Kidney glomerular epithelial cell (primary cell): Measurements from ENCODE around the gene PIK3CG.
"Not testable (repeated sequence)": the region's sequence is repeated elsewhere in the genome, so short reads cannot be mapped to it uniquely, and the experiment has no call there.

ENCODE experiments used
- DNase-seq: peaks from one replicate; lab custom pipeline; 2025; lab: John Stamatoyannopoulos, UW

Gene PIK3CG

DNA sequence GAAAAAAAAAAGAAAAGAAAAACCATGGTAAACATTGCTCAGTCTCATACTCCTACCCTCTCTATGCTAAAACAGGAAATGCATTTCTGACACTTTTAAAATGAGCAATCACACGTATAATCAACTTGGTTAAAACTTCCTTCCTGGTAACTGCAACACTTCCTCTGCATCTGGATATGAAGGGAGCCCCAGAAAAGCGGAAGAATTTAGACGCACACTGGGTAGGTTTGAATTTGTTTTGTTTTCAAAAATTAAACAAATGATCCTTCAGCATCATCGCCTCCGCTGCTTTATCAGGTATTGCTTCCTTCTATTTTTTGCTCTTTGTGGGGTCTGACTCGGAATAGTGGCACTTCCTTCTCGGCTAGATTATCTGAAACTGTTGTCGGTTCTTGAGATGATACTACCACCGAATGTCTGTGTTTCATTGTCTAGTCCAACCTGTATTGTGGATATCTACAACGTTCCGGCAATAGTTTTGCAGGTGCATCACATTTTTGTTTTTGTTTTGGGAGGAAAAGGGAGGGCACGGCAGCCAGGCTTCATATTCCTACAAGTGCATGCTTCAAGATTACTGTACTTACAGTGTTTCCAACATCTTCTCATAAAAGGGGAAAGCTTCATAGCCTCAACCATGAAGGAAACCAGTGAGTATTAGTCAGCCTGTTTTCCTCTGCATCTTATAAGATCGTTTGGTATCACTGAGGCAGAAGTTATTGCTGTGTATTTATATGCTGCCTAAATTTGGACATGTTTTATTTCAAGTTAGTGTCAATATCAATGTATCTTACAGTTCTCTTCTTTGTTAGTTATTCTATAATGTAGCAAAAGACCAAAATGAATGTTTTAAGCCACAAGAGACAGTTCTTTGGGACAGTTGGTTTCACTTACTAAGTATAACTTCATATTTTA lies at the start of gene PIK3CG:
PIK3CG (plus strand) TSS at position 153 of the 912 bp plus-strand sequence. CDS start 2,280 bp downstream, outside the sequence.
- no peak for DNase-seq

GRCh38 chr7:106817098-106817497 lies 48.0 kb upstream of the PIK3CG start:
- no peak for DNase-seq

GRCh38 chr7:106818736-106819135 lies 46.3 kb upstream of the PIK3CG start:
- DNase-seq = no peak

DNA sequence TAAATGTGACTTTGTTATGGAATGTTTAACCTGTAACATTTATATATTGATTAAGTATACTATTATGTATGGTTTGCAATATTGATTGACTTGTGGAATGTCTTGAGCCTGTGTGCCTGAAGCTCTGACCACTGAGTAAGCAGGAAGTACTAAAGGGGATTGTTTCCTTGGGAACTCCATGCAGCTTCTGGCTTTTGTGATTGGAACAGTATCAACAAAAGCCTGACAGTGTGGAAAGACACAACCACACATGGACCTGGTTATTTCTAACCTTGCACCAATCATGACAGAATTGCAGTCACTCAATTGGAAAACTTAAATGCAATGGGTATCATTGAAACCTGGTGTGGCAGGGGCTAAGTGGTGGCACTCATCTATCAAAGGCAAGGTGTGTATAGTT lies 45.5 kb upstream of the PIK3CG start:
- no peak for DNase-seq

DNA sequence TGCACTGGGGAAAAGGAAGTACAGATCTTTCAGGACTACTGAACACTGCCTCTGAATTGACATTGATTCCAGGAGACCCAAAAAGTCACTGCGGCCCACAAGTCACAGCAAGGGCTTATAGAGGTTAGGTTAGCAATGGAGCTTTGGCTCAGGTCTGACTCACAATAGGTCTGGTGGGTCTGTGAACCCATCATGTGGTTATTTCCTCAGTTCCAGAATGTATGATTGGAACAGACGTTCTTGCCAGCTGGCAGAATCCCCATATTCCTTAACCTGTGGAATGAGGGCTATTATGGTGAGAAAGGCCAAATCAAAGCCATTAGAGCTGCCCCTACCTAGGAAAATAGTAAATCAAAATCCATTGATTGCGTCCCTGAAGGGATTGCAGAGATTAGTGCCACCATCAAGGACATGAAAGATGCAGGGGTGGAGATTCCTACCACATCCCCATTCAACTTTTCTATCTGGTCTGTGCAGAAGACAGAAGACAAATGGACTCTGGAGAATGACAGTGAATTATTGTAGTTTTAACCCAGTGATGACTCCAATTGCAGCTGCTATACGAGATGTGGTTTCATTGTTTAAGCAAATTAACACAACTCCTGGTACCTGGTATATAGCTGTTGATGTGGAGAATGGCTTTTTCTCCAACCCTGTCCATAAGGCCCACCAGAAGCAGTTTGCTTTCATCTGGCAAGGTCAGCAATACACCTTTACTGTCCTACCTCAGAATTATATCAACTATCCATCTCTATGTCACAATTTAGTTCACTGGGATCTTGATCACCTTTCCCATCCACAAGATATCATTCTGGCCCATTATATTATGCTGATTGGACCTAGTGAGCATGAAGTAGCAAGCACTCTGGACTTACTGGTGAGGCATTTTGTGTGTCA lies 44.5 kb upstream of the PIK3CG start:
- no peak for DNase-seq

DNA sequence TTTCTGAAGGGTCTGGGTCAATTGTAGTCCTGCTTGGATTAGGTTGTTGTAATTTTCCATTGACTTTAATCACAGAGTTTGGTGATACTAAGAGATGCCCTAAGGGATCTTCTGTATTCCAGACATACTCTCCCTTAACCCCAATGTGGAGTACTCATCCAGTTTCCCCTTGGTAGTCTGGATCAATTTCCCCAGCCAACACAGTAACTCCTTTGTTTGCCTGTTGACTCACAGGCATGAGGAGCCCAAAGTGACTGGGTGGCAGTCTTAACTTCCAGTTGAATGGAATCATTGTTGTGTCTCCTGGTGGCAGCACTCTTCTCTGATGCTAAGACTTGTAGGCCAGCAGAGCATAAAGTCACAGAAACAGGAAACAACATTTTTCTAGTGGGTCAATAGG lies 41.5 kb upstream of the PIK3CG start:
- no peak for DNase-seq

DNA sequence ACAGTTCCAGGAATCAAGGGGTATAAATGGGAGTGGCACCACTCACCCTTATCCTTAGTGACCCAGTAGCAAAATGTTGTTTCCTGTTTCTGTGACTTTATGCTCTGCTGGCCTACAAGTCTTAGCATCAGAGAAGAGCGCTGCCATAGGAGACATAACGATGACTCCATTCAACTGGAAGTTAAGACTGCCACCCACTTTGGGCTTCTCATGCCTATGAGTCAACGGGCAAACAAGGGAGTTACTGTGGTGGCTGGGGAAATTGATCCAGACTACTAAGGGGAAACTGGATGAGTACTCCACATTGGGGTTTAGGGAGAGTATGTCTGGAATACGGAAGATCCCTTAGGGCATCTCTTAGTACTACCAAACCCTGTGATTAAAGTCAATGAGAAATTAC lies 40.6 kb upstream of the PIK3CG start:
- DNase-seq = peak; percentile 43

GRCh38 chr7:106827626-106828025 lies 37.5 kb upstream of the PIK3CG start:
- DNase-seq = no peak

DNA sequence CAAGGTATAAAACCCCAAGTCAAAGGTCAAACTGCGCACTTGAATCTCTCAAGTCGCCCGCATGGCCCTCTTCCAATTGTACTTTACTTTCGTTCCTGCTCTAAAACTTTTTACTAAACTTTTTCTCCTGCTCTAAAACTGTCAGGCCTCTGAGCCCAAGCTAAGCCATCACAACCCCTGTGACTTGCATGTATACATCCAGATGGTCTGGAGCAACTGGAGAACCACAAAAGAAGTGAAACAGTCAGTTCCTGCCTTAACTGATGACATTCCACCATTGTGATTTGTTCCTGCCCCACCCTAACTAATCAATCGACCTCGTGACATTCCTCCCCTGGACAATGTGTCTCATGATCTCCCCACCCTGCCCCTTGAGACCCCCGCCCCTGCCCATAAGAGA lies 35.6 kb upstream of the PIK3CG start:
- no peak for DNase-seq

DNA sequence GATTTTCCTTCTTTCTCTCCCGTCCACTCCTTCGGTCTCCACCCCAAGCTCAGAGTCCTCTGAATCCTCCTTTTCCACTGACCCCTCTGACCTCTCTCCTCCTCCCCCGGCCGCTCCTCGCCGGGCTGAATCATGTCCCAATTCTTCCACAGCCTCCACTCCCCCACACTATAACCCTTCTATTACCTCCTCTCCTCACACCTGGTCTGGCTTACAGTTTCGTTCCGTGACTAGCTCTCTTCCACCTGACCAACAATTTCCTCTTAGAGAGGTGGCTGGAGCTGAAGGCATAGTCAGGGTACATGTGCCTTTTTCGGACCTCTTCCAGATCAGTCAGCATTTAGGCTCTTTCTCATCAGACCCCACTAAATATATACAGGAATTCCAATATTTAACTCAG lies 34.2 kb upstream of the PIK3CG start:
- DNase-seq = not testable (repeated sequence)

GRCh38 chr7:106836816-106837215 lies 28.3 kb upstream of the PIK3CG start:
- no peak for DNase-seq

- DNase-seq = no peak
Measured at GRCh38 chr7:106839511-106839910, 25.6 kb upstream of the PIK3CG start.

DNA sequence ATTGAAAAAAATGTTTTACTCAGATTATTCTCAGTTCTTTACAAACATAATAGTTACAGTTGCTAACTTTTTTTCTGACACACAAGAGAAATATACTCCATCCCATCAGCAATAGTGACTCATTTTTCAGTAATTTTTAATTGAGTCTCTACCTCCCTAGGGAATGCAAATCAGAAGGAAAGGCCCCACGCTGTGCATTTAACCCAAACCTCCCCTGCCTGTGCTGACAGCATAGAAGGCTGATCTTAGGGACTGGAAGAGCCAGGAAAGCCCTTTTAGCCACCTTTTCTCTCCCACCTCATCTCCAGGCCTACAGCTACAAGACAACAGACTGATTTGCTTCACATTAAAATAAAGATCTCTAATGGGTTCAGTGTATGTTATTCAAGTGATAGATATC lies 24.7 kb upstream of the PIK3CG start:
- DNase-seq = peak; percentile 95

- DNase-seq = peak; percentile 53
Measured at GRCh38 chr7:106841896-106842390, 23.1 kb upstream of the PIK3CG start.

DNA sequence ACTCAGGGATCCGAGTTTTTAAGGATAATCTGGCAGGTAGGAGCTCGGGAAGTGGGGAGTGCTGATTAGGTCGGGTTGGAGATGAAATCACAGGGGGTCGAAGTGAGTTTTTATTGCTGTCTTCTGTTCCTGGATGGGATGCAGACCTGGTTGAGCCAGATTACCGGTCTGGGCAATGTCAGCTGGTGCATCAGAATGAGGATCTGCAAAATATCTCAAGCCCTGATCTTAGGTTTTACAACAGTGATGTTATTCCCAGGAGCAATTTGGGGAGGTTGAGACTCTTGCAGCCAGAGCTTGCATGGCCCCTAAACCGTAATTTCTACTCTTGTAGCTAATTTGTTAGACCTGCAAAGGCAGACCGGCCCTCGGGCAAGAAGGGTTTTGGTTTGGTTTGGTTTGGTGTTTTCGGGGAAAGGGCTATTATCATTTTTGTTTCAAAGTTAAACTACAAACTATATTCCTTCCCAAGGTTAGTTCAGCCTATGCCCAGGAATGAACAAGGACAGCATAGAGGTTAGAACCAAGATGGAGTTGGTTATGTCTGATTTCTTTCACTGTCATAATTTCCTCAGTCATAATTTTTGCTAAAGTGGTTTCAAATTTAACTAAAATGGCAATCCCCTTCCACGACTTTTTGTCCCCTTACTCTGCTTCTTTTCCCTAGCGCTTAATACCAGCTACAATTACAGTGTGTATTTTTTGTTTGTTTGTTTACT lies 20.6 kb upstream of the PIK3CG start:
- DNase-seq = no peak

- no peak for DNase-seq
Measured at GRCh38 chr7:106848049-106848448, 17.0 kb upstream of the PIK3CG start.

- DNase-seq = peak; percentile 99
Measured at GRCh38 chr7:106848851-106849442, 16.1 kb upstream of the PIK3CG start.

DNA sequence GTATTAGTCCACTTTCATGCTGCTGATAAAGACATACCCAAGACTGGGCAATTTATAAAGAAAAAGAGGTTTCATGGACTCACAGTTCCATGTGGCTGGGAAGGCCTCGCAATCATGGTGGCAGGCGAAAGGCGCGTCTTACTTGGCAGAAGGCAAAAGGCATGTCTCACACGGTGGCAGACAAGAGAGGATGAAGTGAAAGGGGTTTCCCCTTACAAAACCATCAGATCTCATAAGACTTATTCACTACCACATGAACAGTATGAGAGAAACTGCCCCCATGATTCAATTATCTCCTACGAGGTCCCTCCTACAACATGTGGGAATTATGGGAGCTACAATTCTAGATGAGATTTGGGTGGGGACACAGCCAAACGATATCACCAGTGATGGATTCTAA lies 13.4 kb upstream of the PIK3CG start:
- not testable (repeated sequence) for DNase-seq

GRCh38 chr7:106853250-106853908 lies 11.7 kb upstream of the PIK3CG start:
- DNase-seq = no peak

DNA sequence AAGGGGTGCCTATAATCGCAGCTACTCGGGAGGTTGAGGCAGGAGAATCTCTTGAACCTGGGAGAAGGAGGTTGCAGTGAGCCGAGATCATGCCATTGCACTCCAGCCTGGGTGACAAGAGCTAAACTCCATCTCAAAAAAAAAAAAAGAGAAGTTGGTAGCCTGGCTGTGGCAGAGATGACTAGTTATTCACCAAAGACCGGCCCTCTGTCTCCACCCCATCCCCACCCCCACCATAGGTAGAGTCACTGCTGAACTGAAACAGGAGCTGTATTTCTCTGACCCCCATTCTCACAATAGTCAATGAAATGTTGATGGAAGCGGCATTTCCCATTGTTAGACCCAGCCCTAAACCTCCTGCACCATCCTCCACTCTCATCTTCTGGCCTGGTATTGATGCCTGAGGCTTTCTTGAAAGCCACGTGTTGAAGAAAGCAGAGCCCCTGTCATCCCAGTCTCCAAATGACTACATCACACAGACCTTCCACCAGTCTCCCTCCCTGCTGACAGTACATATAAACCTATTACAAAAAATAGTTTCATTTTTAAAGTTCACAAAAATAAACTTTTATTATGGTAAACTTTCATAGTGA lies 9.4 kb upstream of the PIK3CG start:
- DNase-seq = no peak
